A549 (cell line): ENCODE results near the gene TREM2.

Experiments used
- POLR2A ChIP-seq: IDR thresholded peaks from 2 replicates; pipeline ENCODE4 v1.6.1; 2012; ENCODE audit warnings: mild to moderate bottlenecking, low read length
- TF ChIP-seq, protein P1 (sequence below): fragments of >200 bp; sonication (Bioruptor Twin); formaldehyde crosslinking; IDR thresholded peaks from 3 replicates; pipeline ENCODE4 v1.5.1; 2016

DNA sequence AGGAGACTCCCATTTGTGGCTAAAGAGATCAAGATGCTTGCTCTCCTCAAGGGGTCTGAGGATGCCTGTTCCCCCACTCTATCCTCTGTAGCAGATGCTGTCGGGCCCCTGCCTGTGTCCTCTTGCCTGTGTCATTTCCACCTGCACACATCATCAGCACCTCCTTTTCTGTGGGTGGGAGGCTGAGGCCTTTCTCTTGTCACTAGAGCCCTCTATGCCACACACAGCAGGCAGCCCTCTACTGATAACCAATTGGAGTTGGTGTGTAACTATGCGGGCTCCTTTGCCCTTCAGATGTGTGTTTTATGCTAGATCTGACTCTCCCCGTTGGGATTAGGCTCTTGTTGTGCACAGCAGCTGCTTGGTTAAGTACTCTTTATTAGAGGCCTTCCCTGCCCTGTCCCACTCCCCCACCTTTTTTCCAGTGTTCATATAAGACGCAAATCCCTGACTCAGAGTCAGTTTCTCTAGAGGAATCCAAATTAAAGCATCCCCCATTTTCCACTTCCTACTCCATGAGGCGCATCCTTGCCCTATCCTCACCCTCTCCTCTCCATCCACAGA, 30.3 kb upstream of the TREM2 start:
- TF ChIP-seq POLR2A: no peak
- TF ChIP-seq, protein P1, sequence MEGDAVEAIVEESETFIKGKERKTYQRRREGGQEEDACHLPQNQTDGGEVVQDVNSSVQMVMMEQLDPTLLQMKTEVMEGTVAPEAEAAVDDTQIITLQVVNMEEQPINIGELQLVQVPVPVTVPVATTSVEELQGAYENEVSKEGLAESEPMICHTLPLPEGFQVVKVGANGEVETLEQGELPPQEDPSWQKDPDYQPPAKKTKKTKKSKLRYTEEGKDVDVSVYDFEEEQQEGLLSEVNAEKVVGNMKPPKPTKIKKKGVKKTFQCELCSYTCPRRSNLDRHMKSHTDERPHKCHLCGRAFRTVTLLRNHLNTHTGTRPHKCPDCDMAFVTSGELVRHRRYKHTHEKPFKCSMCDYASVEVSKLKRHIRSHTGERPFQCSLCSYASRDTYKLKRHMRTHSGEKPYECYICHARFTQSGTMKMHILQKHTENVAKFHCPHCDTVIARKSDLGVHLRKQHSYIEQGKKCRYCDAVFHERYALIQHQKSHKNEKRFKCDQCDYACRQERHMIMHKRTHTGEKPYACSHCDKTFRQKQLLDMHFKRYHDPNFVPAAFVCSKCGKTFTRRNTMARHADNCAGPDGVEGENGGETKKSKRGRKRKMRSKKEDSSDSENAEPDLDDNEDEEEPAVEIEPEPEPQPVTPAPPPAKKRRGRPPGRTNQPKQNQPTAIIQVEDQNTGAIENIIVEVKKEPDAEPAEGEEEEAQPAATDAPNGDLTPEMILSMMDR: no peak
